Nephron progenitor cell (in vitro differentiated cells): ENCODE data around the gene GINM1.

Source experiments
- DNase-seq: peaks from one replicate; pipeline ENCODE4 v3.0.0; 2021
- H3K27ac Mint-ChIP-seq: 2 replicates; pipeline ENCODE4 v1.8.0; 2021; ENCODE audit warnings: mild to moderate bottlenecking, moderate library complexity, mixed read lengths
- H3K27me3 Mint-ChIP-seq: 2 replicates; pipeline ENCODE4 v1.8.0; 2021; ENCODE audit warnings: mild to moderate bottlenecking, low read depth, mixed read lengths; ENCODE audit not compliant: poor library complexity
- H3K36me3 Mint-ChIP-seq: 2 replicates; pipeline ENCODE4 v1.8.0; 2021; ENCODE audit warnings: low read depth, mixed read lengths
- H3K4me1 Mint-ChIP-seq: 2 replicates; pipeline ENCODE4 v1.8.0; 2021; ENCODE audit warnings: mixed read lengths
- H3K4me3 Mint-ChIP-seq: 2 replicates; pipeline ENCODE4 v1.8.0; 2021; ENCODE audit warnings: mild to moderate bottlenecking, moderate library complexity, mixed read lengths
- H3K9me3 Mint-ChIP-seq: 2 replicates; pipeline ENCODE4 v1.8.0; 2021; ENCODE audit warnings: mild to moderate bottlenecking, moderate library complexity, mixed read lengths
- TF ChIP-seq, protein P1 (sequence below): fragments of 200-600 bp; sonication (generic); IDR thresholded peaks from 2 replicates; pipeline ENCODE4 v1.5.0; 2021; ENCODE audit warnings: antibody characterized with exemption

The GINM1 gene

DNA sequence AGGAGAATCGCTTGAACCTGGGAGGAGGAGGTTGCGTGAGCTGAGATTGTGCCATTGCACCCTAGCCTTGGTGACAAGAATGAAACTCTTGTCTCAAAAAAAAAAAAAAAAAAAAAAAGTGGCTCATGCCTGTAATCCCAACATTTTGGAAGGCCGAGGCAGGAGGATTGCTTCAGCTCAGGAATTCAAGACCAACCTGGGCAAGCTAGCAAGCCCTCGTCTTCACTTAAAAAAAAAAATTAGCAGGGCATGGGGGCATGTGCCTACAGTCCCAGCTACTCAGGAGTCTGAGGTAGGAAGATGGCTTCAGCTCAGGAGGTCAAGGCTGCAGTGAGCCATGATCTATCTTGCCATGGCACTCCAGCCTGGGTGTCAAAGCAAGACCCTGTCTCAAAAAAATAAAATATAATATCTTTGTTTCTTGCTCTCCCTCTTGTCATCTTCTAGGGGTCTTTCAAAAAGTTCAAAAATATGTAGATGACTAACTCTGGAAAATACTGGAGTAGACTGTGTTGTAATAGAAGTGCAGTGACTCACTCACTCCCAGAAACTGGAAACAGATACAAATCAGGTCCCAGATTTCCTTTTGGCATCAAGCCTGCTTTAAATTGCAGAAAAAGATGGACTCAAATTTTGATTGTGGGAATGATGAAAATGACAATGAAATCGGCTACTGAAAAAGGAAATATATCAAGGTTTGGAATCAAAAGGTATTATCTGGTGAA lies 2.8 kb upstream of the GINM1 start:
- DNase-seq = no peak
- H3K9me3 Mint-ChIP-seq = no peaks in the 10 kb centered on the region
- TF ChIP-seq, protein P1, sequence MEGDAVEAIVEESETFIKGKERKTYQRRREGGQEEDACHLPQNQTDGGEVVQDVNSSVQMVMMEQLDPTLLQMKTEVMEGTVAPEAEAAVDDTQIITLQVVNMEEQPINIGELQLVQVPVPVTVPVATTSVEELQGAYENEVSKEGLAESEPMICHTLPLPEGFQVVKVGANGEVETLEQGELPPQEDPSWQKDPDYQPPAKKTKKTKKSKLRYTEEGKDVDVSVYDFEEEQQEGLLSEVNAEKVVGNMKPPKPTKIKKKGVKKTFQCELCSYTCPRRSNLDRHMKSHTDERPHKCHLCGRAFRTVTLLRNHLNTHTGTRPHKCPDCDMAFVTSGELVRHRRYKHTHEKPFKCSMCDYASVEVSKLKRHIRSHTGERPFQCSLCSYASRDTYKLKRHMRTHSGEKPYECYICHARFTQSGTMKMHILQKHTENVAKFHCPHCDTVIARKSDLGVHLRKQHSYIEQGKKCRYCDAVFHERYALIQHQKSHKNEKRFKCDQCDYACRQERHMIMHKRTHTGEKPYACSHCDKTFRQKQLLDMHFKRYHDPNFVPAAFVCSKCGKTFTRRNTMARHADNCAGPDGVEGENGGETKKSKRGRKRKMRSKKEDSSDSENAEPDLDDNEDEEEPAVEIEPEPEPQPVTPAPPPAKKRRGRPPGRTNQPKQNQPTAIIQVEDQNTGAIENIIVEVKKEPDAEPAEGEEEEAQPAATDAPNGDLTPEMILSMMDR = no peak
- H3K4me1 Mint-ChIP-seq = peaks cover 30% of the 10 kb centered on the region
- no peak overlapping the region for H3K4me3 Mint-ChIP-seq
- H3K27ac Mint-ChIP-seq = no peak overlapping the region
- no peaks in the 10 kb centered on the region for H3K36me3 Mint-ChIP-seq
- peaks cover 59% of the 10 kb centered on the region for H3K27me3 Mint-ChIP-seq

DNA sequence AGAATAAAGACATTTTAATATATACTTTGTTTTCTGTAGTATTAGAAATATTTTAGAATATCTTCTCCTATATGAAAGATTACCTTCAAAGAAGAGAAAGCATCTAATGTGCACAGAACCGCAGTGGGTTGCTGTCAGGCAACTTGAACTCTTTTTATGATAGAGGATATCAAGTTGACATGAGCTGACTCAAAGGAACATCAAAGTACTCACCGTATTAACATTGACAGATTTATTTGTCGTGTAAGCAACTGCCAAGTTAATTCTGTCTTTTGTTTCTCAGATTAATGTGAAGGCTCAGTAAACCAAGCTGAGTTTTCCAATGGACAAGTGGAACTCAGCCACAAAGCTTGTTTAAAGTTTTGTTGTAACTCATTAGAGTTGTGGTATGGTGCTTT lies 2.2 kb upstream of the GINM1 start:
- H3K9me3 Mint-ChIP-seq = no peaks in the 10 kb centered on the region
- H3K4me3 Mint-ChIP-seq = no peak overlapping the region
- no peaks in the 10 kb centered on the region for H3K36me3 Mint-ChIP-seq
- TF ChIP-seq, protein P1 = no peak
- no peak for DNase-seq
- peaks cover 54% of the 10 kb centered on the region for H3K27me3 Mint-ChIP-seq
- H3K4me1 Mint-ChIP-seq = peaks cover 30% of the 10 kb centered on the region
- no peak overlapping the region for H3K27ac Mint-ChIP-seq

DNA sequence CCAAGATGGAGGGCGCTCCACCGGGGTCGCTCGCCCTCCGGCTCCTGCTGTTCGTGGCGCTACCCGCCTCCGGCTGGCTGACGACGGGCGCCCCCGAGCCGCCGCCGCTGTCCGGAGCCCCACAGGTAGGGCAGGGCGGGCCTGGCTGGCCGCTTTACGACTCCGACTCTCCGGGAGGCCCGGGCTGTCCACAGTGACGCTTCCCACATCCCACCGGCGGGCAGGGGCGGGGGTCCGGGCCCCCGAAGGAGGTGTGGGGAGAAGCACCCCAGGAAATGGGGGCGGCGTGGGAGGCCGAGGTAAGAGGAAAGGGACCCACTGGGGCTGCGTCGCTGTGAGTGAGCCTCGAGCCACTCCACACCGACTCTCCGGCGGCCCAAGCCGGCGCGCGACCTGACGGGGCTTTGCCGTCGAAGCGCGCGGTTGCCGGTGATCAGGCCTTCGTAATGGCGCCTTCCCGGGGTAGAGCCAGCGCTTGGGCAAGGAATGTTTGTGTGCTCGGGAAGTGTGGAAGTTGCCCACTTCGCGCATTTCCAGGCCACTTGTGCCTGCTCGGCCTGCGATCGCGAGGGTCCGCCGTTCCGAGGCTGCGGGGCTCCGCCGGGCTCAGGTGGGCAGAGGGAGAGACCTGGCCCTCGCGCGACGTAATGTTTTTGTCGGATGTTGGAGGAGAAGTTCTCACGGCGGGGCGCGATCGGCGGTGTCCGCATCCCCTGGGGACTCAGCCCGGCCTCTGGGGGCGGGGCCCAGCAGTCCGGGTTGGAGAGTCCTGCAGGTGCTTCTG lies 427 bp downstream of the GINM1 start:
- no peaks in the 10 kb centered on the region for H3K36me3 Mint-ChIP-seq
- H3K27ac Mint-ChIP-seq = peak overlapping the region; percentile 57

DNA sequence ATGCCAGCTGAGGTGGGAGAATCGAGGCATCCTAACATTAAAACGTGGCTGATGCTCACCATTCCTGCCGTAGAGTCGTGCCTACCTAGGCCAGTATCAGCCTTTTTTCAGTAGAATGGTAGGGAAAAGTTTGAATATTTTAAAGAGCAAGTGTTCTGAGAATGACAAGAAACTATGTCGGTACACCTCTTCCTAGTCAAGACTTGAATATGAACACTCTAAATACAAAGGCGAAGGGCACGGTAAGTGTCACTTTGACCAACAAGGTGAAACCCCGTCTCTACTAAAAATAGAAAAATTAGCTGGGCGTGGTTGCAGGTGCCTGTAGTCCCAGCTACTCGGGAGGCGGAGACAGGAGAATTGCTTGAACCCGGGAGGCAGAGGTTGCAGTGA lies 1.0 kb downstream of the GINM1 start:
- peaks cover 30% of the 10 kb centered on the region for H3K27me3 Mint-ChIP-seq
- no peaks in the 10 kb centered on the region for H3K36me3 Mint-ChIP-seq
- no peaks in the 10 kb centered on the region for H3K9me3 Mint-ChIP-seq
- DNase-seq = no peak
- TF ChIP-seq, protein P1 = no peak
- H3K4me1 Mint-ChIP-seq = peaks cover 35% of the 10 kb centered on the region
- peak overlapping the region; percentile 57 for H3K27ac Mint-ChIP-seq
- peak overlapping the region; percentile 91 for H3K4me3 Mint-ChIP-seq

More for the DNA sequence above, 427 bp downstream of the GINM1 start:
- Mint-ChIP-seq H3K9me3 (no peaks in the 10 kb centered on the region), H3K4me1 (peaks cover 35% of the 10 kb centered on the region), H3K4me3 (peak overlapping the region; percentile 91), H3K27me3 (peaks cover 30% of the 10 kb centered on the region)
- TF ChIP-seq, protein P1 = no peak
- DNase-seq = peak; percentile 68

DNA sequence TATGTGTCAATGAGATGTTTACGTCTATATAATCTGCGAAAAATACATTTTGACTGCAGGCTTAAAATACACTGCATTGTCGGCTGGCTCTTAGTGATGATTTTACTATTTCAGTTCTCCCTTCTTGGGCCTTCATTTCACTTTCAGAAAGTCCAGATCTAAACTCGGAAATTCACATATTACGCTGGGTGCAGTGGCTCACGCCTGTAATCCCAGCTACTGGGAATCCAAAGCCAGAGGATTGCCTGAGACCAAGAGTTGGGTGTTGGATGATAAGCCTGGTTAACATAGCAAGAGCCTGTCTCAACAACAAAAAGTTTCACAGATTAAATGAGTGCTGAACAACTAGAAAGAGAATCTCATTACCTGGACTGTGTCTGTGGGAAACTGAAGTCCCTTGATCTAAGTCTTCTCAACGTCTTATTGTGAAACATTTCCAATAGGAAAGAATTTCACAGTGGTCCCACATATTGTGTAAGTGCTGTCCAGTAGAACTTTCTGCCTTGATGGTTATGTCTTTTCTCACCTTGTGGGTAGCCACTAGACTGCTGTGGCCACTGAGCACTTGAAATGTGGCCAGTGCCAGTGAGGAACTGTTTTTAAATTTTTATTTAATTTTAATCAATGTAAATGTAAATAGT lies 1.9 kb downstream of the GINM1 start:
- Mint-ChIP-seq H3K27me3 (peaks cover 28% of the 10 kb centered on the region), H3K36me3 (no peaks in the 10 kb centered on the region), H3K27ac (no peak overlapping the region), H3K4me1 (peaks cover 35% of the 10 kb centered on the region), H3K4me3 (peak overlapping the region; percentile 76), H3K9me3 (no peaks in the 10 kb centered on the region)
- TF ChIP-seq, protein P1 = no peak
- DNase-seq = no peak
